Measurements from ENCODE around the gene HCN3.

DNA sequence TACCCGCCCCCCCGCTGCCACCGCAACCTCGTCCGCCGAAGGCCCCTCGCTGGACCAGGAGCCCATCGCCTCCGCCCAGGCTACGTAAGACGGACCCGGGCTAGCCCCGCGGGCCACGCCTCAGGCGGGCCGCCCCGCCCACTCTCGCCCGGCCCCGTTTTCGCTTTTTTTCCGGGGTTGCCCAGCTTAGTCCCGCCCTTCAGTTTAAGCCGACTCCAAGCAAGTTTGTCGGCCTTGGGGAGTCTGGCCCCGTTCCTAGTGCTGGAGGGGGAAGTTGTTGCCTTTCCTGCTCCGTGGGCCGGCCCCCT lies 46.4 kb downstream of the HCN3 start:
- TF ChIP-seq, protein P1, sequence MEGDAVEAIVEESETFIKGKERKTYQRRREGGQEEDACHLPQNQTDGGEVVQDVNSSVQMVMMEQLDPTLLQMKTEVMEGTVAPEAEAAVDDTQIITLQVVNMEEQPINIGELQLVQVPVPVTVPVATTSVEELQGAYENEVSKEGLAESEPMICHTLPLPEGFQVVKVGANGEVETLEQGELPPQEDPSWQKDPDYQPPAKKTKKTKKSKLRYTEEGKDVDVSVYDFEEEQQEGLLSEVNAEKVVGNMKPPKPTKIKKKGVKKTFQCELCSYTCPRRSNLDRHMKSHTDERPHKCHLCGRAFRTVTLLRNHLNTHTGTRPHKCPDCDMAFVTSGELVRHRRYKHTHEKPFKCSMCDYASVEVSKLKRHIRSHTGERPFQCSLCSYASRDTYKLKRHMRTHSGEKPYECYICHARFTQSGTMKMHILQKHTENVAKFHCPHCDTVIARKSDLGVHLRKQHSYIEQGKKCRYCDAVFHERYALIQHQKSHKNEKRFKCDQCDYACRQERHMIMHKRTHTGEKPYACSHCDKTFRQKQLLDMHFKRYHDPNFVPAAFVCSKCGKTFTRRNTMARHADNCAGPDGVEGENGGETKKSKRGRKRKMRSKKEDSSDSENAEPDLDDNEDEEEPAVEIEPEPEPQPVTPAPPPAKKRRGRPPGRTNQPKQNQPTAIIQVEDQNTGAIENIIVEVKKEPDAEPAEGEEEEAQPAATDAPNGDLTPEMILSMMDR (IDR thresholded peaks at IDR 0.05; ENCODE audit: low read length), result no peak
- no peak for TF ChIP-seq EZH2 (IDR thresholded peaks at IDR 0.05; ENCODE audit: borderline replicate concordance, low read length)
